Measurements from ENCODE around the gene MARF1.

DNA sequence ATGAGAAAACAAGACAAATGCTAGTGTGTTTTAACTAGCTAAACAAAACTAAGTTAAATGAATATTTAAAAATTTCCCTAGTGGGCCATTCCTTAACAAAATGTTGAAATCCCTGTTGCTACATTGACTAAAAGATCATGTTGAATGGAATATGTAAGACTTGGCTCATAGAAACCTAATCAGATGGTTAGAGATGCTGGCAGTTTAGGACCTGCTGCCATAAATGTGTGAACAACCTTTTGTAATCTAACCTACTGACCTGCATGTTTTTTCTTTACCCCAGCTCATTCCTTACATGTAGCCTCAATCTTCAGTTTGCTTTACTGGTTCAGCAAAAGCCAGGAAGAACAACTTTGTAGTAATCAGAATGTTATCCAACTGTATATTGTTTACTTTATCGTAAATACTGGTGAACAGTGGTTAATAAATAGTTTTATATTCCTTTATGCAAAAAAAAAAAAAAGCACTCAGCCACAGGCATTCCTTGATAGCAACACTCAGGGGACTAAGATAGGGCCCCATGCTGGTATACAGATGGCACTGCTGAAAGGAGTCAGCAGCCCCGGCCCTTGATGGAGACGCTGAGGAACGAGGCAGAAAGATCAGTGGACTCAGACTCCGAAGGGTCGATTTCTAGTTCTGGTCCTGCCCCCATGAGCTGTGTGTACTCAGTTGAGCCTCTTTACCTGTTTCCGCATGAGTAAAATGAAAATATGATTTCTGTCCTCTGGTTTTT is 78.2 kb downstream of the MARF1 start:
- TF ChIP-seq, protein P1, sequence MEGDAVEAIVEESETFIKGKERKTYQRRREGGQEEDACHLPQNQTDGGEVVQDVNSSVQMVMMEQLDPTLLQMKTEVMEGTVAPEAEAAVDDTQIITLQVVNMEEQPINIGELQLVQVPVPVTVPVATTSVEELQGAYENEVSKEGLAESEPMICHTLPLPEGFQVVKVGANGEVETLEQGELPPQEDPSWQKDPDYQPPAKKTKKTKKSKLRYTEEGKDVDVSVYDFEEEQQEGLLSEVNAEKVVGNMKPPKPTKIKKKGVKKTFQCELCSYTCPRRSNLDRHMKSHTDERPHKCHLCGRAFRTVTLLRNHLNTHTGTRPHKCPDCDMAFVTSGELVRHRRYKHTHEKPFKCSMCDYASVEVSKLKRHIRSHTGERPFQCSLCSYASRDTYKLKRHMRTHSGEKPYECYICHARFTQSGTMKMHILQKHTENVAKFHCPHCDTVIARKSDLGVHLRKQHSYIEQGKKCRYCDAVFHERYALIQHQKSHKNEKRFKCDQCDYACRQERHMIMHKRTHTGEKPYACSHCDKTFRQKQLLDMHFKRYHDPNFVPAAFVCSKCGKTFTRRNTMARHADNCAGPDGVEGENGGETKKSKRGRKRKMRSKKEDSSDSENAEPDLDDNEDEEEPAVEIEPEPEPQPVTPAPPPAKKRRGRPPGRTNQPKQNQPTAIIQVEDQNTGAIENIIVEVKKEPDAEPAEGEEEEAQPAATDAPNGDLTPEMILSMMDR (IDR thresholded peaks at IDR 0.05), result no peak
- no peak for TF ChIP-seq POLR2A (IDR thresholded peaks at IDR 0.05)
